ENCODE measurements around the gene SNX24. TPM values are rescaled to one million over a fixed set of nuclear protein-coding genes. Genes with fewer than 3 reads are reported as not detected.

The SNX24 gene
- total and polyA plus RNA-seq, 2 experiments from 2014 or later, result 18.0 to 27.5 TPM

DNA sequence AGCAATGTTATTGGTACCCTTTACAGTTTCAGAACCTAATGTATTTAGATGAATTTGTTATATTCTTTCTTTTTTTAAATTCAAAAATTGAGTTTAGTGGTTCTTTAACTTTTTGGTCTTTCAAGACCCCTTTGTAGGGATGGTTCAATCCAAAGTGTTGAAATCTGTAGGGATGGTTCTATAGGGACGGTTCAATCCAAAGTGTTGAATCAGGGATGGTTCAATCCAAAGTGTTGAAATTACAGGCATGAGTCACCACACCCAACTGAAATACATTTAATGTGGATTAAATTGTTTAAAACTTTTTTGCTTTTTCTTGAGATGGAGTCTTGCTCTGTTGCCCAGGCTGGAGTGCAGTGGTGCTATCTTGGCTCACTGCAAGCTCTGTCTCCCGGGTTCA lies 39.9 kb upstream of the SNX24 start (continued):
- TF ChIP-seq EZH2phosphoT487 (IDR thresholded peaks at IDR 0.05; ENCODE audit: unreplicated experiment), result no peak

GRCh38 chr5:122810405-122810804 lies 35.0 kb upstream of the SNX24 start:
- Histone ChIP-seq H3F3A (replicated peaks; ENCODE audit: low read depth) (no peaks in the 10 kb centered on the region), H3K4me1 (ENCODE audit: insufficient read depth) (peaks cover 7% of the 10 kb centered on the region; the same call in 1 of the 2 replicates), H3K36me3 (ENCODE audit: insufficient read depth) (no peaks in the 10 kb centered on the region), H3K9me2 (ENCODE audit: insufficient read depth) (no peaks in the 10 kb centered on the region), H4K20me1 (replicated peaks; ENCODE audit: insufficient read depth) (no peaks in the 10 kb centered on the region), H3K4me3 (no peak overlapping the region), H3K27me3 (ENCODE audit: insufficient read depth) (no peaks in the 10 kb centered on the region), H3K79me2 (replicated peaks; ENCODE audit: insufficient read depth) (no peaks in the 10 kb centered on the region), H2AFZ (no peak overlapping the region), H3K4me2 (no peak overlapping the region), H3K27ac (ENCODE audit: low read depth) (no peak overlapping the region)
- peaks cover 11% of the 10 kb centered on the region; the same call in 2 of the 3 replicates for H3K4me1 Mint-ChIP-seq
- H3K27ac Mint-ChIP-seq, result no peak overlapping the region
- no peak overlapping the region for H3K4me3 Mint-ChIP-seq
- no peaks in the 10 kb centered on the region for H3K9me3 Mint-ChIP-seq
- no peak for DNase-seq (ENCODE audit: low spot score)
- no peak for ATAC-seq
- no peak for TF ChIP-seq CREB1 (CRISPR knock-in tag; IDR thresholded peaks at IDR 0.05; ENCODE audit: low read depth)
- TF ChIP-seq, protein P1, sequence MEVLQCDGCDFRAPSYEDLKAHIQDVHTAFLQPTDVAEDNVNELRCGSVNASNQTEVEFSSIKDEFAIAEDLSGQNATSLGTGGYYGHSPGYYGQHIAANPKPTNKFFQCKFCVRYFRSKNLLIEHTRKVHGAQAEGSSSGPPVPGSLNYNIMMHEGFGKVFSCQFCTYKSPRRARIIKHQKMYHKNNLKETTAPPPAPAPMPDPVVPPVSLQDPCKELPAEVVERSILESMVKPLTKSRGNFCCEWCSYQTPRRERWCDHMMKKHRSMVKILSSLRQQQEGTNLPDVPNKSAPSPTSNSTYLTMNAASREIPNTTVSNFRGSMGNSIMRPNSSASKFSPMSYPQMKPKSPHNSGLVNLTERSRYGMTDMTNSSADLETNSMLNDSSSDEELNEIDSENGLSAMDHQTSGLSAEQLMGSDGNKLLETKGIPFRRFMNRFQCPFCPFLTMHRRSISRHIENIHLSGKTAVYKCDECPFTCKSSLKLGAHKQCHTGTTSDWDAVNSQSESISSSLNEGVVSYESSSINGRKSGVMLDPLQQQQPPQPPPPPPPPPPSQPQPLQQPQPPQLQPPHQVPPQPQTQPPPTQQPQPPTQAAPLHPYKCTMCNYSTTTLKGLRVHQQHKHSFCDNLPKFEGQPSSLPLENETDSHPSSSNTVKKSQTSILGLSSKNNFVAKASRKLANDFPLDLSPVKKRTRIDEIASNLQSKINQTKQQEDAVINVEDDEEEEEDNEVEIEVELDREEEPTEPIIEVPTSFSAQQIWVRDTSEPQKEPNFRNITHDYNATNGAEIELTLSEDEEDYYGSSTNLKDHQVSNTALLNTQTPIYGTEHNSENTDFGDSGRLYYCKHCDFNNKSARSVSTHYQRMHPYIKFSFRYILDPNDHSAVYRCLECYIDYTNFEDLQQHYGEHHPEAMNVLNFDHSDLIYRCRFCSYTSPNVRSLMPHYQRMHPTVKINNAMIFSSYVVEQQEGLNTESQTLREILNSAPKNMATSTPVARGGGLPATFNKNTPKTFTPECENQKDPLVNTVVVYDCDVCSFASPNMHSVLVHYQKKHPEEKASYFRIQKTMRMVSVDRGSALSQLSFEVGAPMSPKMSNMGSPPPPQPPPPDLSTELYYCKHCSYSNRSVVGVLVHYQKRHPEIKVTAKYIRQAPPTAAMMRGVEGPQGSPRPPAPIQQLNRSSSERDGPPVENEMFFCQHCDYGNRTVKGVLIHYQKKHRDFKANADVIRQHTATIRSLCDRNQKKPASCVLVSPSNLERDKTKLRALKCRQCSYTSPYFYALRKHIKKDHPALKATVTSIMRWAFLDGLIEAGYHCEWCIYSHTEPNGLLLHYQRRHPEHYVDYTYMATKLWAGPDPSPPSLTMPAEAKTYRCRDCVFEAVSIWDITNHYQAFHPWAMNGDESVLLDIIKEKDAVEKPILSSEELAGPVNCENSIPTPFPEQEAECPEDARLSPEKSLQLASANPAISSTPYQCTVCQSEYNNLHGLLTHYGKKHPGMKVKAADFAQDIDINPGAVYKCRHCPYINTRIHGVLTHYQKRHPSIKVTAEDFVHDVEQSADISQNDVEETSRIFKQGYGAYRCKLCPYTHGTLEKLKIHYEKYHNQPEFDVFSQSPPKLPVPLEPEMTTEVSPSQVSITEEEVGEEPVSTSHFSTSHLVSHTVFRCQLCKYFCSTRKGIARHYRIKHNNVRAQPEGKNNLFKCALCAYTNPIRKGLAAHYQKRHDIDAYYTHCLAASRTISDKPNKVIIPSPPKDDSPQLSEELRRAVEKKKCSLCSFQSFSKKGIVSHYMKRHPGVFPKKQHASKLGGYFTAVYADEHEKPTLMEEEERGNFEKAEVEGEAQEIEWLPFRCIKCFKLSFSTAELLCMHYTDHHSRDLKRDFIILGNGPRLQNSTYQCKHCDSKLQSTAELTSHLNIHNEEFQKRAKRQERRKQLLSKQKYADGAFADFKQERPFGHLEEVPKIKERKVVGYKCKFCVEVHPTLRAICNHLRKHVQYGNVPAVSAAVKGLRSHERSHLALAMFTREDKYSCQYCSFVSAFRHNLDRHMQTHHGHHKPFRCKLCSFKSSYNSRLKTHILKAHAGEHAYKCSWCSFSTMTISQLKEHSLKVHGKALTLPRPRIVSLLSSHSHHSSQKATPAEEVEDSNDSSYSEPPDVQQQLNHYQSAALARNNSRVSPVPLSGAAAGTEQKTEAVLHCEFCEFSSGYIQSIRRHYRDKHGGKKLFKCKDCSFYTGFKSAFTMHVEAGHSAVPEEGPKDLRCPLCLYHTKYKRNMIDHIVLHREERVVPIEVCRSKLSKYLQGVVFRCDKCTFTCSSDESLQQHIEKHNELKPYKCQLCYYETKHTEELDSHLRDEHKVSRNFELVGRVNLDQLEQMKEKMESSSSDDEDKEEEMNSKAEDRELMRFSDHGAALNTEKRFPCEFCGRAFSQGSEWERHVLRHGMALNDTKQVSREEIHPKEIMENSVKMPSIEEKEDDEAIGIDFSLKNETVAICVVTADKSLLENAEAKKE (CRISPR knock-in tag; IDR thresholded peaks at IDR 0.05), result no peak
- TF ChIP-seq, protein P2, sequence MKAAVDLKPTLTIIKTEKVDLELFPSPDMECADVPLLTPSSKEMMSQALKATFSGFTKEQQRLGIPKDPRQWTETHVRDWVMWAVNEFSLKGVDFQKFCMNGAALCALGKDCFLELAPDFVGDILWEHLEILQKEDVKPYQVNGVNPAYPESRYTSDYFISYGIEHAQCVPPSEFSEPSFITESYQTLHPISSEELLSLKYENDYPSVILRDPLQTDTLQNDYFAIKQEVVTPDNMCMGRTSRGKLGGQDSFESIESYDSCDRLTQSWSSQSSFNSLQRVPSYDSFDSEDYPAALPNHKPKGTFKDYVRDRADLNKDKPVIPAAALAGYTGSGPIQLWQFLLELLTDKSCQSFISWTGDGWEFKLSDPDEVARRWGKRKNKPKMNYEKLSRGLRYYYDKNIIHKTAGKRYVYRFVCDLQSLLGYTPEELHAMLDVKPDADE (IDR thresholded peaks at IDR 0.05), result no peak
- no peak for TF ChIP-seq NANOG (IDR thresholded peaks at IDR 0.05; ENCODE audit: borderline replicate concordance)
- TF ChIP-seq EZH2 (IDR thresholded peaks at IDR 0.05; ENCODE audit: low read depth, unreplicated experiment), result no peak
- no peak for TF ChIP-seq ZNF331 (CRISPR knock-in tag; IDR thresholded peaks at IDR 0.05; ENCODE audit: low read depth)
- H3K36me3 Mint-ChIP-seq (ENCODE audit: low read depth), result peaks cover 12% of the 10 kb centered on the region; the same call in 2 of the 3 replicates
- no peaks in the 10 kb centered on the region for H3K27me3 Mint-ChIP-seq (ENCODE audit: insufficient read depth, low read depth, poor library complexity)

Measured in GM23338 (cell line).